ENCODE results near the gene TBC1D9.

The TBC1D9 gene

GRCh38 chr4:140668111-140668510 lies 88.1 kb downstream of the TBC1D9 start:
- Mint-ChIP-seq H3K4me1 (no peaks in the 10 kb centered on the region), H3K36me3 (ENCODE audit: insufficient read depth) (no peaks in the 10 kb centered on the region), H3K27me3 (peaks cover 1% of the 10 kb centered on the region), H3K4me3 (no peak overlapping the region), H3K27ac (ENCODE audit: low read depth) (no peak overlapping the region), H3K9me3 (no peaks in the 10 kb centered on the region)
- no peak for ATAC-seq (replicated peaks; ENCODE audit: extremely low read depth, poor library complexity, severe bottlenecking)
- no peak for DNase-seq (ENCODE audit: low spot score in 2 of 2)

- ATAC-seq (replicated peaks; ENCODE audit: extremely low read depth, poor library complexity, severe bottlenecking), result no peak
- Mint-ChIP-seq H3K27ac (ENCODE audit: low read depth) (no peak overlapping the region), H3K4me3 (no peak overlapping the region), H3K9me3 (no peaks in the 10 kb centered on the region), H3K27me3 (no peaks in the 10 kb centered on the region), H3K36me3 (ENCODE audit: insufficient read depth) (no peaks in the 10 kb centered on the region), H3K4me1 (no peaks in the 10 kb centered on the region)
- DNase-seq (ENCODE audit: low spot score in 2 of 2), result no peak
Observed at GRCh38 chr4:140666889-140667614, 89.1 kb downstream of the TBC1D9 start.

- no peak for DNase-seq (ENCODE audit: low spot score in 2 of 2)
- Mint-ChIP-seq H3K27ac (ENCODE audit: low read depth) (no peak overlapping the region), H3K9me3 (no peaks in the 10 kb centered on the region), H3K36me3 (ENCODE audit: insufficient read depth) (peaks cover 2% of the 10 kb centered on the region), H3K4me1 (no peaks in the 10 kb centered on the region), H3K27me3 (peaks cover 10% of the 10 kb centered on the region), H3K4me3 (no peak overlapping the region)
- no peak for ATAC-seq (replicated peaks; ENCODE audit: extremely low read depth, poor library complexity, severe bottlenecking)
Observed at GRCh38 chr4:140662082-140662869, 93.9 kb downstream of the TBC1D9 start.

- H3K9me3 Mint-ChIP-seq, result no peaks in the 10 kb centered on the region
- peaks cover 10% of the 10 kb centered on the region for H3K27me3 Mint-ChIP-seq
- H3K36me3 Mint-ChIP-seq (ENCODE audit: insufficient read depth), result peaks cover 2% of the 10 kb centered on the region
- DNase-seq (ENCODE audit: low spot score in 2 of 2) (no peak), ATAC-seq (replicated peaks; ENCODE audit: extremely low read depth, poor library complexity, severe bottlenecking) (no peak)
- H3K4me1 Mint-ChIP-seq, result no peaks in the 10 kb centered on the region
- no peak overlapping the region for H3K27ac Mint-ChIP-seq (ENCODE audit: low read depth)
- H3K4me3 Mint-ChIP-seq, result no peak overlapping the region
Observed at GRCh38 chr4:140661550-140661949, 94.6 kb downstream of the TBC1D9 start.

GRCh38 chr4:140659943-140660700 lies 96.1 kb downstream of the TBC1D9 start:
- Mint-ChIP-seq H3K27ac (ENCODE audit: low read depth) (no peak overlapping the region), H3K27me3 (peaks cover 21% of the 10 kb centered on the region), H3K4me1 (no peaks in the 10 kb centered on the region), H3K4me3 (no peak overlapping the region), H3K9me3 (no peaks in the 10 kb centered on the region), H3K36me3 (ENCODE audit: insufficient read depth) (peaks cover 2% of the 10 kb centered on the region)
- ATAC-seq (replicated peaks; ENCODE audit: extremely low read depth, poor library complexity, severe bottlenecking), result no peak
- DNase-seq (ENCODE audit: low spot score in 2 of 2), result no peak

GRCh38 chr4:140654495-140654814 lies 101.7 kb downstream of the TBC1D9 start:
- no peaks in the 10 kb centered on the region for H3K4me1 Mint-ChIP-seq
- no peak overlapping the region for H3K4me3 Mint-ChIP-seq
- H3K27me3 Mint-ChIP-seq, result peaks cover 53% of the 10 kb centered on the region
- ATAC-seq (replicated peaks; ENCODE audit: extremely low read depth, poor library complexity, severe bottlenecking) (no peak), DNase-seq (ENCODE audit: low spot score in 2 of 2) (no peak)
- no peak overlapping the region for H3K27ac Mint-ChIP-seq (ENCODE audit: low read depth)
- no peaks in the 10 kb centered on the region for H3K9me3 Mint-ChIP-seq
- peaks cover 4% of the 10 kb centered on the region for H3K36me3 Mint-ChIP-seq (ENCODE audit: insufficient read depth)

- H3K27me3 Mint-ChIP-seq, result peaks cover 58% of the 10 kb centered on the region
- no peak overlapping the region for H3K27ac Mint-ChIP-seq (ENCODE audit: low read depth)
- H3K4me3 Mint-ChIP-seq, result no peak overlapping the region
- peaks cover 4% of the 10 kb centered on the region for H3K36me3 Mint-ChIP-seq (ENCODE audit: insufficient read depth)
- DNase-seq (ENCODE audit: low spot score in 2 of 2), result no peak
- no peaks in the 10 kb centered on the region for H3K9me3 Mint-ChIP-seq
- no peaks in the 10 kb centered on the region for H3K4me1 Mint-ChIP-seq
- no peak for ATAC-seq (replicated peaks; ENCODE audit: extremely low read depth, poor library complexity, severe bottlenecking)
Observed at GRCh38 chr4:140653718-140654494, 102.3 kb downstream of the TBC1D9 start.

GRCh38 chr4:140652601-140653000 lies 103.6 kb downstream of the TBC1D9 start:
- no peak for ATAC-seq (replicated peaks; ENCODE audit: extremely low read depth, poor library complexity, severe bottlenecking)
- Mint-ChIP-seq H3K4me1 (no peaks in the 10 kb centered on the region), H3K36me3 (ENCODE audit: insufficient read depth) (peaks cover 1% of the 10 kb centered on the region), H3K27me3 (peaks cover 65% of the 10 kb centered on the region), H3K9me3 (no peaks in the 10 kb centered on the region), H3K4me3 (no peak overlapping the region), H3K27ac (ENCODE audit: low read depth) (no peak overlapping the region)
- no peak for DNase-seq (ENCODE audit: low spot score in 2 of 2)

GRCh38 chr4:140648716-140649308 lies 107.4 kb downstream of the TBC1D9 start:
- Mint-ChIP-seq H3K27ac (ENCODE audit: low read depth) (no peak overlapping the region), H3K36me3 (ENCODE audit: insufficient read depth) (peaks cover 1% of the 10 kb centered on the region), H3K27me3 (peaks cover 50% of the 10 kb centered on the region), H3K4me1 (no peaks in the 10 kb centered on the region), H3K9me3 (no peaks in the 10 kb centered on the region), H3K4me3 (no peak overlapping the region)
- no peak for DNase-seq (ENCODE audit: low spot score in 2 of 2)
- no peak for ATAC-seq (replicated peaks; ENCODE audit: extremely low read depth, poor library complexity, severe bottlenecking)

- Mint-ChIP-seq H3K27me3 (peaks cover 21% of the 10 kb centered on the region), H3K4me3 (no peak overlapping the region)
Observed at GRCh38 chr4:140645614-140646412, 110.4 kb downstream of the TBC1D9 start.

GRCh38 chr4:140645196-140645595 lies 111.0 kb downstream of the TBC1D9 start:
- DNase-seq (ENCODE audit: low spot score in 2 of 2), result no peak
- Mint-ChIP-seq H3K36me3 (ENCODE audit: insufficient read depth) (no peaks in the 10 kb centered on the region), H3K4me1 (no peaks in the 10 kb centered on the region), H3K4me3 (no peak overlapping the region), H3K27me3 (peaks cover 16% of the 10 kb centered on the region), H3K27ac (ENCODE audit: low read depth) (no peak overlapping the region), H3K9me3 (no peaks in the 10 kb centered on the region)
- ATAC-seq (replicated peaks; ENCODE audit: extremely low read depth, poor library complexity, severe bottlenecking), result no peak

More at GRCh38 chr4:140645614-140646412, 110.4 kb downstream of the TBC1D9 start:
- H3K36me3 Mint-ChIP-seq (ENCODE audit: insufficient read depth), result no peaks in the 10 kb centered on the region
- H3K9me3 Mint-ChIP-seq, result no peaks in the 10 kb centered on the region
- no peak overlapping the region for H3K27ac Mint-ChIP-seq (ENCODE audit: low read depth)
- DNase-seq (ENCODE audit: low spot score in 2 of 2) (no peak), ATAC-seq (replicated peaks; ENCODE audit: extremely low read depth, poor library complexity, severe bottlenecking) (no peak)
- no peaks in the 10 kb centered on the region for H3K4me1 Mint-ChIP-seq
